Activated B cell treated with CpG ODN at 0.5 μM for 24 hours (primary cell): ENCODE measurements around the gene CINP. TPM values are rescaled to one million over a fixed set of nuclear protein-coding genes. Genes with fewer than 3 reads are reported as not detected.
A peak's percentile ranks its signal among the peaks of the same experiment; 100 is the strongest.

ENCODE experiments used
- ATAC-seq: fragments of 200-7000 bp; cut with Tn5 transposase; one replicate; pipeline ENCODE4 v1.10.0; 2021; ENCODE audit warnings: low read depth, mild to moderate bottlenecking, moderate library complexity
- CTCF ChIA-PET: fragments of 350-600 bp; sonication (Branson Sonifier 250); formaldehyde crosslinking; loops from one replicate; lab custom pipeline; 2021; ENCODE audit warnings: antibody characterized with exemption; lab: Charles Lee
- POLR2A ChIA-PET: fragments of 350-600 bp; sonication (Branson Sonifier 250); formaldehyde crosslinking; loops from one replicate; lab custom pipeline; 2021; ENCODE audit warnings: antibody characterized with exemption; lab: Charles Lee
- DNase-seq: peaks from one replicate; pipeline ENCODE4 v3.0.0; 2022
- H3K27ac Mint-ChIP-seq: one replicate; pipeline ENCODE4 v1.8.0; 2020; ENCODE audit warnings: mixed read lengths
- H3K27me3 Mint-ChIP-seq: one replicate; pipeline ENCODE4 v1.8.0; 2021; ENCODE audit warnings: mixed read lengths
- H3K36me3 Mint-ChIP-seq: one replicate; pipeline ENCODE4 v1.8.0; 2021; ENCODE audit warnings: low read depth, mixed read lengths
- H3K4me1 Mint-ChIP-seq: one replicate; pipeline ENCODE4 v1.8.0; 2021; ENCODE audit warnings: mixed read lengths
- H3K4me3 Mint-ChIP-seq: one replicate; pipeline ENCODE4 v1.8.0; 2020; ENCODE audit warnings: mild to moderate bottlenecking, mixed read lengths
- H3K9me3 Mint-ChIP-seq: one replicate; pipeline ENCODE4 v1.8.0; 2020; ENCODE audit warnings: mixed read lengths
- intact Hi-C: fragments of 100-400 bp; cut with micrococcal nuclease; formaldehyde crosslinking; loops from one replicate; pipeline ENCODE4 v1.15.1; 2024
- total RNA-seq: library from RNA; stranded (reverse); gene quantifications from 2 replicates; pipeline ENCODE4 v1.2.3, GENCODE V29; 2022
- TF ChIP-seq, protein P1 (sequence below): fragments of 200-600 bp; IDR thresholded peaks from one replicate; pipeline ENCODE4 v1.8.0; 2022; ENCODE audit warnings: antibody characterized with exemption, mild to moderate bottlenecking

CINP gene
- total RNA-seq, 1 donor from 2014 or later: 57.5 TPM

DNA sequence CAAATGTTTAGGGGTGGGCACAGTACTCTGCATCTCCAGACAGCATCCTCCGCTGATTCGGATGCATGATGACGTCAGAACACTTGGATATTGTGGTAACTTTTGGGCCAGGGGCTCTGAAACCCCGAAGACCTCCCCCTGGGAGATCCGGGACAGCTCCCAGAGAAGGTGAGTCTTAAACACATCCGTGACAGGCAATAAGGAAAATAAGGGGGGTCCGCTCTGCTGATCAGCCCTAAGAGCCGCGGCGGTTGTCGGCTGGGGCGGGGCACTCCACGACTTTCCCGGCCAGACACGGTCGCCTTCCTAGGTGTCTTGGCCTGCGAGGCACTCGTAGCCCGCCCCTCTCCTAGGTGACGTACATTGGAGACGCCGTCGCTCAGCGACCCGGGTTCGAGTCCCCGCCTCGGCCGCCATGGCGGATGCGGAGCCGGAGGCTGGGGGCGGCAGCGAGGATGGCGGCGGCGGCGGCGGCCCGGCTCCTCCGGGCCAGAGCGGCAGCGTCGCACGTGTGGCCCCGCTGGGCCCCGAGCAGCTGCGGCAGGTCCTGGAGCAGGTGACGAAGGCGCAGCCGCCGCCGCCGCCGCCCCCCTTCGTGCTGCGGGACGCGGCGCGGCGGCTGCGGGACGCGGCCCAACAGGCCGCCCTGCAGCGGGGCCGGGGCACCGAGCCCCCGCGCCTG lies 43.2 kb downstream of the CINP start, which contains the start of gene ZNF839:
Gene ZNF839, plus strand, starts transcription at position 396 of the 682 bp plus-strand sequence. Its CDS starts 20 bp downstream, at position 416.
- H3K4me1 Mint-ChIP-seq: peaks cover 59% of the 10 kb centered on the region
- TF ChIP-seq, protein P1, sequence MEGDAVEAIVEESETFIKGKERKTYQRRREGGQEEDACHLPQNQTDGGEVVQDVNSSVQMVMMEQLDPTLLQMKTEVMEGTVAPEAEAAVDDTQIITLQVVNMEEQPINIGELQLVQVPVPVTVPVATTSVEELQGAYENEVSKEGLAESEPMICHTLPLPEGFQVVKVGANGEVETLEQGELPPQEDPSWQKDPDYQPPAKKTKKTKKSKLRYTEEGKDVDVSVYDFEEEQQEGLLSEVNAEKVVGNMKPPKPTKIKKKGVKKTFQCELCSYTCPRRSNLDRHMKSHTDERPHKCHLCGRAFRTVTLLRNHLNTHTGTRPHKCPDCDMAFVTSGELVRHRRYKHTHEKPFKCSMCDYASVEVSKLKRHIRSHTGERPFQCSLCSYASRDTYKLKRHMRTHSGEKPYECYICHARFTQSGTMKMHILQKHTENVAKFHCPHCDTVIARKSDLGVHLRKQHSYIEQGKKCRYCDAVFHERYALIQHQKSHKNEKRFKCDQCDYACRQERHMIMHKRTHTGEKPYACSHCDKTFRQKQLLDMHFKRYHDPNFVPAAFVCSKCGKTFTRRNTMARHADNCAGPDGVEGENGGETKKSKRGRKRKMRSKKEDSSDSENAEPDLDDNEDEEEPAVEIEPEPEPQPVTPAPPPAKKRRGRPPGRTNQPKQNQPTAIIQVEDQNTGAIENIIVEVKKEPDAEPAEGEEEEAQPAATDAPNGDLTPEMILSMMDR: no peak
- peak within 1 kb of the TSS; percentile 96 for H3K4me3 Mint-ChIP-seq
- intact Hi-C loops: loop anchor here (1.0 to 10.0 kb wide), 7 partner anchors 15 to 1942 kb away; partner anchors contain the start of genes CINP, EIF5, MOK and PPP2R5C
- ATAC-seq: peak; percentile 68
- ChIA-PET POLR2A (interaction anchor here (0.6 to 4.3 kb wide), 6 partner anchors 15 to 1014 kb away, joined by 3 to 28 read pairs (median 3); partner anchors contain the start of genes CINP, EIF5, MOK and TECPR2), CTCF (interaction anchor here (0.9 to 1.4 kb wide), 2 partner anchors 47 to 357 kb away, joined by 3 read pairs; no protein-coding TSS in a partner anchor)
- peaks cover 13% of the 10 kb centered on the region for H3K36me3 Mint-ChIP-seq
- peak within 1 kb of the TSS; percentile 95 for H3K27ac Mint-ChIP-seq
- no peaks in the 10 kb centered on the region for H3K27me3 Mint-ChIP-seq
- DNase-seq: peak; percentile 93
- no peaks in the 10 kb centered on the region for H3K9me3 Mint-ChIP-seq

DNA sequence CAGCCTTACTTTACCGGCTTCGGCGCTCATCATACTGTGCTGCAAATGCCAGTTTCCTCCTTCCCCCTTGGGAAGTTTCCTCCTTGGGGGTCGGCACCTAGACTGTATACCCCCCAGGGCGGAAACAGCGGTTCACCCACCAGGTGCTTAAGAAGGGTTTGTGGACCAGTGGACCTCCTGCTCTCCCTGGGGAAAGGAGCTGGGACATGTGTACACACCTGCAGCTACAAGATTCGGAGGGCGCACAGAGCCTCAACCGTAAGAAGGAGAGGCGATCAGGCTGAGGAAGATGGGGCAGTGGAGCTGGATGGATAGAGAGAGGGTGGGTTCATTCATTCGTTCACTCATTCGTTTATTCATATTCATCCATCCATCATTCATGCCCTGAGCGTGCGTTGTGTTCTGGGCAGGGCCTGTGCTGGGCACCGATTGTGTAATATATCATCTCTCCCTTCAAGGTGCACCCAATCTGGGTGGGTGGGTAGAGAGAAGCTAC lies 43.9 kb downstream of the CINP start:
- POLR2A ChIA-PET: interaction anchor here (0.6 to 4.3 kb wide), 6 partner anchors 14 to 1015 kb away, joined by 3 to 28 read pairs (median 3); partner anchors contain the start of genes CINP, EIF5, MOK and TECPR2
- DNase-seq (no peak), ATAC-seq (no peak)
- TF ChIP-seq, protein P1: no peak
- CTCF ChIA-PET: interaction anchor here (0.9 to 1.4 kb wide), 2 partner anchors 48 to 357 kb away, joined by 3 read pairs; no protein-coding TSS in a partner anchor
- peak overlapping the region; percentile 96 for H3K4me3 Mint-ChIP-seq
- intact Hi-C loops: loop anchor here (1.0 to 10.0 kb wide), 7 partner anchors 14 to 1942 kb away; partner anchors contain the start of genes CINP, EIF5, MOK and PPP2R5C
- peaks cover 13% of the 10 kb centered on the region for H3K36me3 Mint-ChIP-seq
- H3K27me3 Mint-ChIP-seq: no peaks in the 10 kb centered on the region
- peak overlapping the region; percentile 95 for H3K27ac Mint-ChIP-seq
- H3K9me3 Mint-ChIP-seq: no peaks in the 10 kb centered on the region
- H3K4me1 Mint-ChIP-seq: peaks cover 66% of the 10 kb centered on the region

DNA sequence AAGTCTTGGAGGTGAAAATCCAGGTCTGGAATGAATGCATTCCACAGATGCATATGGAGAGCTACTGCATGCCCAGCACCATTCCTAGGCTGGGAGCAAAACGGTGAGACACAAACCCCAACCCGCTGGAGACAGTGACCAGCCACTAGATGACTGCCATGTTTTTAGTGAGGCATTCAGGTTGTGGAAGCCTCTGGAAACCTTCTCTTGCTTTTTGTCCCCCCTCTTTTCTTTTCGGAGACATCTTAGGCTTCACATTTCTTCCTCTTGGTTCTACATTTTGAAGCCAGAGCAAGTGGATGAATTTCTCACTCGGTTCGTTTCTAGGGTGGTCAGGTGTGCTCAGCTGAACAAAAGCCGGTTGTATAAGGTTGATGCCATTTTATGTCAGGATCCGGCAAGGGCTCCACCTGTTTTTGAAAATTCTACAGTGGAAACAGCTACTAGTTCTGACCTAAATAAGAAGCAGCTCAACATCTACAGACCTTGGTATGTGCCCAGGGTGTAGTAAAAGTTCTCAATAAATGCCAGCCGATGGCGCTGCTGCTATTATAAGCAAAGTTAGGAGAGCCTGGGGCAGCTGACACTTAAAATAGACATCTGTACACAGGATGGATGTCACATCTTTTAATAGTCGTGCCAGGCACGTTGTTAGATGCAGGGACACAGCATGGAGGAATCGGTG lies 45.0 kb downstream of the CINP start:
- Mint-ChIP-seq H3K4me3 (peak overlapping the region; percentile 96), H3K9me3 (no peaks in the 10 kb centered on the region), H3K27me3 (no peaks in the 10 kb centered on the region), H3K36me3 (peaks cover 13% of the 10 kb centered on the region), H3K27ac (peak overlapping the region; percentile 95), H3K4me1 (peaks cover 63% of the 10 kb centered on the region)
- ChIA-PET CTCF (interaction anchor here (0.9 to 1.4 kb wide), 6 partner anchors 13 to 611 kb away, joined by 3 to 7 read pairs (median 4); partner anchors contain the start of gene MOK), POLR2A (interaction anchor here (0.6 to 4.5 kb wide), 9 partner anchors 13 to 1016 kb away, joined by 3 to 28 read pairs (median 3); partner anchors contain the start of genes CINP, EIF5, MOK and TECPR2)
- TF ChIP-seq, protein P1: no peak
- ATAC-seq (no peak), DNase-seq (no peak)
- intact Hi-C loops: loop anchor here (1.0 to 10.0 kb wide), 7 partner anchors 13 to 1940 kb away; partner anchors contain the start of genes EIF5, MOK, TRAF3 and WDR20

DNA sequence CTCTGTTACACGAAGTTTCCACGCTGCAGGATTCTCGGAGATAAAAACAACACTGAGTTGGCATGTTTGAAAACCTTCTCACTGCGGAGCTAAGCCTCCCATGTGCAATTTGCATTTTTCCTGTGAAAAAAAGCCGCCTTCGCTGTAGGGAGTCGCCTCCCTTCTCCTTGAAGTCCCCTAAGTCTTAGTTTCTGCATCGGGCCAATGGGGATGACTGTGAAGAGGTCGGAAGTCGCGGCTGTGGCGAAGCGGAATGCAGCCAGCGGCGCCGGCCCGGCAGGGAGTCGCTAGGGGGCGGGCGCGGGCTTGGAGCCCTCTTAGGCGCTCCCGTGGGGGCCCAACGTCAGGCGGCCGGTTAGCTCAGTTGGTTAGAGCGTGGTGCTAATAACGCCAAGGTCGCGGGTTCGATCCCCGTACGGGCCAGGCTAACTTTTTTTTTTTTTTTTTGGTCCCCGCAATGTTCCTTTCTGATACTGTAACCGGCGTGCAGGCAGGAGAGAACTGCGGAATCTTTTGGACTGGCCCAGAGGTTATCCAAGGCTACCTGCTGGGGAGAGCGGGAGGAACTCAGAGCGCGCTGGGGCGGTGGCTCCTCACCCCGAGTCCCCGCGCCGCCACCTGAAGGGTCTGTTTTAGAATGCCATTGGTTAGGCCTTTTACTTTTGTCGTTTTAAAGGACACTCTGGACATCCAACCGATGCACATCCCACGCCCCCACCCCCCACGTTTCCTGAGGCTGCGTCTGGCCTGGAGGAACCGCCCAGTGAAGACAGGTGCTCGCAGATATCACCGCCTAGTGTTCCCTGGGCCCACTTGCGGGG lies 45.7 kb downstream of the CINP start:
- H3K4me1 Mint-ChIP-seq: peaks cover 63% of the 10 kb centered on the region
- H3K4me3 Mint-ChIP-seq: peak overlapping the region; percentile 96
- intact Hi-C loops: loop anchor here (1.0 to 10.0 kb wide), 7 partner anchors 95 to 1940 kb away; partner anchors contain the start of genes EIF5, TRAF3, WDR20 and WDR25
- H3K27me3 Mint-ChIP-seq: no peaks in the 10 kb centered on the region
- ATAC-seq: peak; percentile 71
- H3K27ac Mint-ChIP-seq: peak overlapping the region; percentile 89
- ChIA-PET POLR2A (interaction anchor here (0.5 to 4.5 kb wide), 24 partner anchors 12 to 1399 kb away, joined by 3 to 28 read pairs (median 4); partner anchors contain the start of genes CINP, EIF5, MOK and TECPR2), CTCF (interaction anchor here (0.6 to 1.4 kb wide), 8 partner anchors 12 to 610 kb away, joined by 3 to 7 read pairs (median 3); partner anchors contain the start of gene MOK)
- DNase-seq: peak; percentile 99
- TF ChIP-seq, protein P1: no peak
- H3K9me3 Mint-ChIP-seq: no peaks in the 10 kb centered on the region
- peaks cover 13% of the 10 kb centered on the region for H3K36me3 Mint-ChIP-seq
